CD4-positive, CD25-positive, alpha-beta regulatory T cell (primary cell): Measurements from ENCODE around the gene GPR33. TPM values are rescaled to one million over a fixed set of nuclear protein-coding genes. Genes with fewer than 3 reads are reported as not detected.
"Not testable (repeated sequence)": the region's sequence is repeated elsewhere in the genome, so short reads cannot be mapped to it uniquely, and the experiment has no call there.

ENCODE experiments used
- ATAC-seq, 2 donors: fragments of 150-1000 bp; cut with Tn5 transposase; one replicate each; pipeline ENCODE4 v1.10.0; 2021; ENCODE audit warnings: low read depth in 2 of 2, moderate number of reproducible peaks in 2 of 2, moderate library complexity in 1 of 2
- DNase-seq, 3 donors: peaks; one replicate each; pipeline versions ENCODE4 v3.0.0 to v3.0.0-alpha.2; 2012 to 2022; ENCODE audit warnings: mixed read lengths in 1 of 3
- H3K27ac ChIP-seq: one replicate; pipeline ENCODE4 v1.7.0; 2013; ENCODE audit warnings: mild to moderate bottlenecking, low read length; ENCODE audit not compliant: insufficient read depth, poor library complexity, severe bottlenecking
- H3K27me3 ChIP-seq: one replicate; pipeline ENCODE4 v1.7.0; 2013; ENCODE audit warnings: low read length; ENCODE audit not compliant: control insufficient read depth, insufficient read depth
- H3K36me3 ChIP-seq: one replicate; pipeline ENCODE4 v1.7.0; 2013; ENCODE audit warnings: mild to moderate bottlenecking, low read length, moderate library complexity; ENCODE audit not compliant: control insufficient read depth, insufficient read depth
- H3K4me1 ChIP-seq: 2 replicates; pipeline ENCODE4 v1.7.0; 2013; ENCODE audit warnings: mild to moderate bottlenecking, low read length; ENCODE audit not compliant: insufficient read depth, control insufficient read depth, poor library complexity, severe bottlenecking
- H3K4me3 ChIP-seq: one replicate; pipeline ENCODE4 v1.7.0; 2013; ENCODE audit warnings: low read depth, mild to moderate bottlenecking, low read length, moderate library complexity
- H3K9me3 ChIP-seq, 2 experiments: 1 replicate in 1 of 2; 2 replicates in 1 of 2; pipeline ENCODE4 v1.7.0; 2013; ENCODE audit warnings: low read length in 2 of 2, mild to moderate bottlenecking in 1 of 2, moderate library complexity in 1 of 2; ENCODE audit not compliant: control insufficient read depth in 2 of 2
- H3K27ac Mint-ChIP-seq, 3 donors: one replicate each; pipeline ENCODE4 v1.8.0; 2020 to 2022; ENCODE audit warnings: mild to moderate bottlenecking in 3 of 3, mixed read lengths in 3 of 3, moderate library complexity in 2 of 3
- H3K27me3 Mint-ChIP-seq: one replicate; pipeline ENCODE4 v1.8.0; 2022; ENCODE audit warnings: mild to moderate bottlenecking, mixed read lengths
- H3K36me3 Mint-ChIP-seq: one replicate; pipeline ENCODE4 v1.8.0; 2020; ENCODE audit warnings: mixed read lengths
- H3K4me1 Mint-ChIP-seq, 4 donors: one replicate each; pipeline ENCODE4 v1.8.0; 2020 to 2022; ENCODE audit warnings: mixed read lengths in 4 of 4, mild to moderate bottlenecking in 1 of 4
- H3K4me3 Mint-ChIP-seq, 4 donors: one replicate each; pipeline ENCODE4 v1.8.0; 2020 to 2022; ENCODE audit warnings: mild to moderate bottlenecking in 4 of 4, mixed read lengths in 4 of 4, moderate library complexity in 3 of 4
- H3K9me3 Mint-ChIP-seq, 7 donors: one replicate each; pipeline ENCODE4 v1.8.0; 2020 to 2022; ENCODE audit warnings: mixed read lengths in 7 of 7, mild to moderate bottlenecking in 3 of 7, moderate library complexity in 2 of 7
- polyA plus RNA-seq, 4 donors: library from polyadenylated mRNA; unstranded; fragments of 300-500 nt; fragmentation: Illumina TruSeq; gene quantifications; one replicate each; pipeline ENCODE4 v1.2.3, GENCODE V29; 2021
- total RNA-seq: library from RNA; stranded (reverse); gene quantifications from one replicate; pipeline ENCODE4 v1.2.3, GENCODE V29; 2022

The GPR33 gene
- total and polyA plus RNA-seq, 5 donors from 2014 or later: not detected

DNA sequence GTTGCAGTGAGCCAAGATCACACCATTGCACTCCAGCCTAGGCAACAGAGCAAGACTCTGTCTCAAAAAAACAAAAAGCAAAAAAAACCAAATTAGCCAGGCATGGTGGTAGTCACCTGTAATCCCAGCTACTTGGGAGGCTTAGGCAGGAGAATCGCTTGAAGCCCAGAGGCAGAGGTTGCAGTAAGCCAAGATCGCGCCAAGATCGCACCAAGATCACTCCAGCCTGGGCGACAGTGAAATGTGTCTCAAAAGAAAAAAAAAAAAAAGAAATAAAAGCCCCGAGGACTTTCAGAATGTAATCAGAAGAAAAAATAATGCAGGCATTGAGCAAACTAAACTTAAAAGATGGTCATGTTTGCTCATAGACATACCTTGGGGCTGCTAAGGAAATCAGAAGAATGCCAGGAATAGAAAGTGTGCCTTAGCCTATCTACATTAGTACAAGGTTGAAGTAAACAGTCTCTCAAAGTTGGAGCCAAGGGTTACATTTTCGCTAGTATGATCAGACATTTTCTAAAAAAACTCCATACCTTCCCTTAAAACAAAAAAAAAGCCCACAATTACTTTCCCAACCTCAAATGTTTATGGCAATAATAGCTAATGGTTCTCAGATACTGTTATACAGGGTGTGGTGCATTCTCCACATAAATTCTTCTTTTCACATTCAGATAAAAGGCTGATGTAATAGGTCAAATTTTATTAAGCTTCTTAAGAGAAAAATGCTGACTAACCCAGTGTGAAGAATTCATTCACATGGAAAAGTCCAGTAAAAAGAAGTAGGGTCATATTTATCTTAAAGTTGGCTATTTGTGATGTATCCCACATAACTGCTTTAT is 46.3 kb downstream of the GPR33 start:
- H3K4me3 ChIP-seq: no peak overlapping the region
- no peaks in the 10 kb centered on the region for H3K27me3 ChIP-seq
- no peaks in the 10 kb centered on the region for H3K4me1 ChIP-seq
- Mint-ChIP-seq H3K36me3 (peaks cover 17% of the 10 kb centered on the region), H3K9me3 (peaks cover 0 to 2% (median 0%) of the 10 kb centered on the region in 7 donors), H3K4me3 (no peak overlapping the region), H3K27me3 (no peaks in the 10 kb centered on the region), H3K27ac (no peak overlapping the region), H3K4me1 (peaks cover 0 to 7% (median 0%) of the 10 kb centered on the region in 4 donors)
- ATAC-seq (no peak), DNase-seq (no peak)
- H3K36me3 ChIP-seq: peaks cover 4% of the 10 kb centered on the region
- H3K9me3 ChIP-seq: no peaks in the 10 kb centered on the region
- H3K27ac ChIP-seq: no peak overlapping the region

DNA sequence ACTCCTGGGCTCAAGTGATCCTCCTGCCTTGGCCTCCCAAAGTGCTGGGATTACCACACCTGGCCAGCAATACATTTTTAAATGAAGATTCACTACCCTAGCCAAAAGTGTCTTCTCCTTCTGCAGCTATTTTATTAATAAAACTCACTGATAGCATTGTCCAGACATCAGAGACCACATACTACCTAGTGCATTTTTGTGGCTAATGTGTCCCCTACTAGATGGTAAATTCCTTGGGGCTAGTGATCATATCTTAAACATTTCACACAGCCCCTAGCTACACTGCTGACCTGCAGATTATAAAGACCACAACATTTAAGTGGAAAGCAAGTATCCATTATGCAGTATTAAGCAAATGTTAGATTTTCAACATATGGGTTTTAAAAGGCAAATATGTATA is 47.6 kb downstream of the GPR33 start:
- Mint-ChIP-seq H3K27me3 (no peaks in the 10 kb centered on the region), H3K9me3 (peaks cover 0 to 2% (median 0%) of the 10 kb centered on the region in 7 donors), H3K27ac (no peak overlapping the region), H3K36me3 (peaks cover 10% of the 10 kb centered on the region), H3K4me3 (no peak overlapping the region), H3K4me1 (peaks cover 0 to 1% (median 0%) of the 10 kb centered on the region in 4 donors)
- H3K27ac ChIP-seq: no peak overlapping the region
- H3K4me1 ChIP-seq: no peaks in the 10 kb centered on the region
- no peak overlapping the region for H3K4me3 ChIP-seq
- H3K27me3 ChIP-seq: no peaks in the 10 kb centered on the region
- no peak for ATAC-seq
- no peaks in the 10 kb centered on the region for H3K9me3 ChIP-seq
- H3K36me3 ChIP-seq: no peaks in the 10 kb centered on the region
- no peak for DNase-seq

DNA sequence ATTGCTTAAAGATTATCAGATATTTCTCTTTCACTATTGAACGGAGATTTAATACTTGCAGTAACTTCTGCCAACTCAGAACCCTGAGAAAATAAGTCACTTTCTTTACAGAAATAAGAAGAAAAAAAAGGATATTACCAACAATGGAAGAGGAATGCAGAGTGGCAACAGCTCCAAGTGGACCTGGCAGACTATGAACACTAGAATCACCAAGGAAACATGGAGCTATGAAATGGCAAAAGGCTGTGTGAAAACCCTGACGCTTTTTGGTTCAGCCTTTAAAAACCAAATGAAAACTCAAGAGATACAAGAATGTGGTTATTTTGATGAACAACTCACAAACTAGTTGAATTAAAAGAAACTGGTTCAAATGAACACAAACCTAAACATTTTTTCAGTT is 48.3 kb downstream of the GPR33 start:
- Histone ChIP-seq H3K36me3 (no peaks in the 10 kb centered on the region), H3K4me3 (no peak overlapping the region), H3K9me3 (no peaks in the 10 kb centered on the region), H3K27ac (no peak overlapping the region), H3K4me1 (no peaks in the 10 kb centered on the region), H3K27me3 (no peaks in the 10 kb centered on the region)
- Mint-ChIP-seq H3K4me1 (peaks cover 0 to 2% (median under 1%) of the 10 kb centered on the region in 4 donors), H3K9me3 (peaks cover 0 to 2% (median 0%) of the 10 kb centered on the region in 7 donors), H3K27me3 (no peaks in the 10 kb centered on the region), H3K27ac (no peak overlapping the region), H3K36me3 (peaks cover 10% of the 10 kb centered on the region), H3K4me3 (no peak overlapping the region)
- DNase-seq: no peak
- ATAC-seq: no peak

DNA sequence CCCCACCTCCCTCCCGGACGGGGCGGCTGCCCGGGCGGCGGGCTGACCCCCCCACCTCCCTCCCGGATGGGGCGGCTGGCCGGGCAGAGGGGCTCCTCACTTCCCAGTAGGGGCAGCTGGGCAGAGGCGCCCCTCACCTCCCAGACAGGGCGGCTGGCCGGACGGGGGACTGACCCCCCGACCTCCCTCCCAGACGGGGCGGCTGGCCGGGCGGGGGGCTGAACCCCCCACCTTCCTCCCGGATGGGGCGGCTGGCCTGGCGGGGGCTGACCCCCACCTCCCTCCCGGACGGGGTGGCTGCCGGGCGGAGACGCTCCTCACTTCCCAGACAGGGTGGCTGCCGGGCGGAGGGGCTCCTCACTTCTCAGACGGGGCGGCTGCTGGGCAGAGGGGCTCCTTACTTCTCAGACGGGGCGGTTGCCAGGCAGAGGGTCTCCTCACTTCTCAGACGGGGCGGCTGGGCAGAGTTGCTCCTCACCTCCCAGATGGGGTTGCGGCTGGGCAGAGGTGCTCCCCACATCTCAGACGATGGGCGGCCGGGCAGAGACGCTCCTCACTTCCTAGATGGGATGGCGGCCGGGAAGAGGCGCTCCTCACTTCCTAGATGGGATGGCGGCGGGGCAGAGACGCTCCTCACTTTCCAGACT is 50.7 kb downstream of the GPR33 start:
- H3K36me3 ChIP-seq, H3K4me1 Mint-ChIP-seq, H3K27ac Mint-ChIP-seq, H3K9me3 Mint-ChIP-seq, H3K27ac ChIP-seq, H3K27me3 ChIP-seq, H3K27me3 Mint-ChIP-seq, DNase-seq, ATAC-seq, H3K36me3 Mint-ChIP-seq, H3K9me3 ChIP-seq, H3K4me3 ChIP-seq, H3K4me3 Mint-ChIP-seq, H3K4me1 ChIP-seq: not testable (repeated sequence)

DNA sequence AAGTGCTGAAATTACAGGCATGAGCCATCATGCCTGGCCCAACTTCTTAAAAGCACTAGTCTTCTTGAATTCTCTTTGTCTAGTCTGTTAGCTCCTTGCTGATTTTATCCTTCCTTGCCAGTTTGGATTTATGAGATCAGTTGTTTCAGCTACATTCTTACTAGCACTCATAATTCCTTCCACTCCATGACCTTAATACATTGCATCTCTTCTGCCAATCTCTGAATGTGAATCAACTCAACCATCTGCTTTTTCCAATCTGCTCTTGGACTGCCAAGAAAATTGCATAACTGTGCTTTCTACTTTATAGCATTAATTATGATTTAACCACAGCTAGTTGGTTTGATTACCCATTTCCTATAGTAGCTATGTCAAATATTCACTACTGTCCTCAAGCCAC is 52.6 kb downstream of the GPR33 start:
- ATAC-seq (no peak), DNase-seq (no peak)
- Mint-ChIP-seq H3K4me1 (peaks cover 0 to 6% (median 0%) of the 10 kb centered on the region in 4 donors), H3K4me3 (no peak overlapping the region), H3K36me3 (peaks cover 12% of the 10 kb centered on the region), H3K9me3 (peaks cover 0 to 7% (median 0%) of the 10 kb centered on the region in 7 donors), H3K27ac (no peak overlapping the region), H3K27me3 (no peaks in the 10 kb centered on the region)
- Histone ChIP-seq H3K4me3 (no peak overlapping the region), H3K27ac (no peak overlapping the region), H3K27me3 (no peaks in the 10 kb centered on the region), H3K4me1 (no peaks in the 10 kb centered on the region), H3K36me3 (no peaks in the 10 kb centered on the region), H3K9me3 (no peaks in the 10 kb centered on the region)

Other genes with a start within 250 kb of the GPR33 start
- gene HEATR5A, start 67.5 kb downstream of the GPR33 start, total RNA-seq: 11.4 TPM
- gene HEATR5A, start 67.5 kb downstream of the GPR33 start, polyA plus RNA-seq: 1 to 10 TPM; 4.2 to 7.4 (median 5.1) TPM
- gene DTD2, start 30.5 kb downstream of the GPR33 start, total RNA-seq: 7.8 TPM
- gene DTD2, start 30.5 kb downstream of the GPR33 start, polyA plus RNA-seq: 10 to 100 TPM; 12.7 to 23.7 (median 17.7) TPM
- gene NUBPL, start 73.4 kb upstream of the GPR33 start, total RNA-seq: 8.1 TPM
- gene NUBPL, start 73.4 kb upstream of the GPR33 start, polyA plus RNA-seq: 1 to 10 TPM; 4.2 to 9.9 (median 7.0) TPM